Transverse colon (tissue), 4 donors: ENCODE results near the gene SLC16A12.

Experiments used
- CTCF ChIP-seq, 5 experiments: fragments of 200-600 bp in 3 of 5; fragments of 450-650 bp in 2 of 5; sonication (generic) in 3 of 5; IDR thresholded peaks; 1 replicate in 2 of 5; 2 replicates in 3 of 5; pipeline ENCODE4 v1.5.1; 2016 to 2017; ENCODE audit warnings: antibody characterized with exemption in 5 of 5, inconsistent platforms in 3 of 5, mild to moderate bottlenecking in 2 of 5, moderate library complexity in 1 of 5
- EP300 ChIP-seq: sonication (generic); formaldehyde crosslinking; IDR thresholded peaks from one replicate; pipeline ENCODE4 v1.6.1; 2017; ENCODE audit warnings: antibody characterized with exemption, low read depth
- POLR2A ChIP-seq: fragments of 450-650 bp; IDR thresholded peaks from one replicate; pipeline ENCODE4 v1.6.1; 2016; ENCODE audit warnings: antibody characterized with exemption, mild to moderate bottlenecking, moderate library complexity
- POLR2AphosphoS5 ChIP-seq, 3 donors: sonication (generic); formaldehyde crosslinking; IDR thresholded peaks; one replicate each; pipeline ENCODE4 v1.6.1; 2016; ENCODE audit warnings: antibody characterized with exemption in 3 of 3

GRCh38 chr10:89468191-89468965 is 67.0 kb downstream of the SLC16A12 start:
- TF ChIP-seq POLR2AphosphoS5 (IDR thresholded peaks at IDR 0.05) (no peak), POLR2A (no peak), CTCF (IDR thresholded peaks at IDR 0.05) (no peak), EP300 (no peak)
